Activated T-helper 9 cell treated with anti-CD3 and anti-CD28 coated beads, Interleukin-2, amount 50 U/mL, for 16 hours (primary cell): Measurements from ENCODE around the gene TINAGL1.

Experiments used
- DNase-seq: peaks from one replicate; pipeline ENCODE4 v3.0.0-alpha.2; 2020; ENCODE audit warnings: low read depth

TINAGL1 gene, protein sequence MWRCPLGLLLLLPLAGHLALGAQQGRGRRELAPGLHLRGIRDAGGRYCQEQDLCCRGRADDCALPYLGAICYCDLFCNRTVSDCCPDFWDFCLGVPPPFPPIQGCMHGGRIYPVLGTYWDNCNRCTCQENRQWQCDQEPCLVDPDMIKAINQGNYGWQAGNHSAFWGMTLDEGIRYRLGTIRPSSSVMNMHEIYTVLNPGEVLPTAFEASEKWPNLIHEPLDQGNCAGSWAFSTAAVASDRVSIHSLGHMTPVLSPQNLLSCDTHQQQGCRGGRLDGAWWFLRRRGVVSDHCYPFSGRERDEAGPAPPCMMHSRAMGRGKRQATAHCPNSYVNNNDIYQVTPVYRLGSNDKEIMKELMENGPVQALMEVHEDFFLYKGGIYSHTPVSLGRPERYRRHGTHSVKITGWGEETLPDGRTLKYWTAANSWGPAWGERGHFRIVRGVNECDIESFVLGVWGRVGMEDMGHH

DNA sequence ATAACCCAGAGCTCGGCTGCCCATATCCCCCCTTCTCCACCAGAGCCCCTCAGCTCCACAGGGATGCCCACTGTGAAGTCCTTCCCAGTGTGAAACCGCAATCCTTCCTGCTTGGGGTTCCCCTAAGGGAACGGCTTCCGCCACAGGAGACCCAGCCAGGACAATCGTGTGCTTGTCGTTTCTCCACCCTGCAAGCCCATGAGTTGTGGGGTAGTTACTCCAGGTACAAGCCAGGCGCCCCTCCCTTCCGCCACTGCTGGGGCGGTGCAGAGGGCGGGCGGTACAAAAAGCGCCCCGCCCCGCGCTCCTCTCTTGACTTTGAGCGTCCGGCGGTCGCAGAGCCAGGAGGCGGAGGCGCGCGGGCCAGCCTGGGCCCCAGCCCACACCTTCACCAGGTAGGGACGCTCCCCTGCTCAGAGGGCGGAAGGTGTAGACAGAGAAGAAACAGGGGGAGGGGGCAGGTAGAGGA lies at the start of gene TINAGL1:
Gene TINAGL1 (plus strand): TSS at position 315 of the 469 bp plus-strand sequence. CDS start 634 bp downstream, outside the sequence.
- no peak for DNase-seq

DNA sequence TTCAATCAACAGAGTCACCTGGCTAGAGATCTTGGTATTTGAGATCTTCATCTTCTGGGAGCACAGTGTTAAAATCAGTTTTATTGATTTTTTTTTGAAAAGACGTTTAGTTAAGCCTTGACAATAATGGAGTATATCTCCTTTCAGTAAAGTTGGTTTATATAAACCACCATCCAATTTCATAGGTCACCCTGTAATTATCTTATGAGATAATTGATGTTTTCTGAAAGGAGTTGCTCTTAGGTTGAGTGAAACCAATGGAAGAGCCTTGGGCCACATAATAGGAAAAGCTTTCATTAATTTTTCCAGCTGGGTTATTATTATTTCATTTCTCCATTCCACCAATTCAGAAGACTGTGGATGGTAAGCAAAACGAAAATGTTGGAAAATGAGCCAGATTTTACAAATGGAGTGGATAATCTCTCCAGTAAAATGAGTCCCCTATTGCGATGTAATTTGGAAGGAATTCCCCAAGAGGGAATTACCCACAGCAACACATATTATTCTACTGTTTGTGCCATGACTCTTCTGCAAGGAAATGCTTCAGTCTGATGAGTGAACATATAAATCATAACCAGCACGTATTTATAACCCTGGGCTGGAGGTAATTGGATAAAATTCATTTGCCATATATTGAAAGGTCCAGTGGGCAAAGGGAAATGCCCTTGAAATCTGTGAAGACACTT lies 46.2 kb upstream of the TINAGL1 start:
- no peak for DNase-seq

DNA sequence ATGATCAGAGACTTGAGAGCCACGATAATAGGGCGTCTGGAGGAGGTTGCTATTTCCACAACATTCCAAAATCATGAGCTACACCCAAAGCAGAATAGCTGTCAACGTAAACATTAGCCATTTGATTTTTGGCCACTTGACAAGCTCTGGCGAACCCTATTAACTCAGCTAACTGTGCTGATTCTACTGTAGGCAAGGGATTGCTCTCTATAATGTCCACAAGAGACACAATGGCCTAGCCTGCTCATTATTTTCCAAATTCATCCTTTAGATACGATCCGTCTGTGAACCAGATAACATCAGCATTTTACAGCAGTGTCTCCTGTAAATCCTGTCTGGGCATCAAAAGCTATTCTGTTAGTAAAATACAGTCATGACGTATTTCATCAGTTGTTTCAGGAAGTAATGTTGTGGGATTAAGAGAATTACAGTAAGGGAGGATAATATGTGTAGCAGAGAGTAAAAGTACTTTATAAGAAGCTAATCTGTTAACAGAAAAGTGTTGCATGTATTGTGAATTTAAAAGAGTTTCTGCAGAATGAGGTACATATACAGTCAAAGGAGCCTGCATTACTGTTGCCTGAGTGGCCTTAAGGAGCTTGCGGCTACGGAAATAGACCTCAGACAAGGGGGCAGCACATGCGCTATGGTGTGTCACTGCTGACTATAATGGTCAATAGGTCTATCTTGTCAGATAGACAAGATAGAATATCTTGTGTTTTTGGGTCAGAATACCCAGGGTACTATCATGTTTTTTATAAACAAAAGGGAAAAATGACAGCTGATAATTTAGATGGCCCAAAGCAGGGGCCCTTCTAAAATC lies 44.9 kb upstream of the TINAGL1 start:
- no peak for DNase-seq

DNA sequence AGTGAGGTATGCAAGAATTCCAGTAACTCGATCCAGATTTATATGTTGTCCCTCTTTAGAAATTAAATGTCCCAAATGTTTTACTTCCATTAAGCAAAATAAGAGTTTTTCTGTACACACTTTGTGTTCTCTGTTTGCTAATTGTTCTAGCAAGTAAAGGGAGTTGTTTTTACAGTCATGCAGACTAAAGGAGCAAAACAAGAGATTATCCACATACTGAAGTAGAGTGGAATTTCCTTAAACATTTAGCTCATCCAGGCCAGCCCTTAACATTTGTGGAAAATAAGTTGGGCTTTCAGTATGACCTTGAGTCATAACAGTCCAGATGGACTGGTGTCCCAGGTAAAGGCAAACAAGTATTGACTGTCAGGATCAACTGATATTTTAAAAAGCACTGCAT lies 44.1 kb upstream of the TINAGL1 start:
- no peak for DNase-seq

DNA sequence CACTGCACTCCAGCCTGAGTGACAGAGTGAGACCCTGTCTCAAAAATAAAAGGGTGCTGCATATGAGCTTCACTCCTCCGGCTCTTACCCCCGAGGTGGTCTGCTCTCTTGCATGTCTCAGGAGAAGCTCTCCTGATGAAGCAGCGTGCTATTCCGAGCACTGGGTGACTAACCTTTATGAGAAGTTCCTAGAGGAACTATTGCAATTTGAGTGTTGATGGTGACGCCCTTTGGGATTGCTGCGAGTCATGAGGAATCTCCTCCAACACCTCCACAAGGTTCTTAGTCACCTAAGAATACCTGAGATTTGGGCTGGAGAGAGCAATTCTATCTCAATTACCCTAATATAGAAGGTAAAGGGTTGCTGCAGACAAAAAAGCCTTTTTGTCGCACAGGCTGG lies 40.8 kb upstream of the TINAGL1 start:
- no peak for DNase-seq

DNA sequence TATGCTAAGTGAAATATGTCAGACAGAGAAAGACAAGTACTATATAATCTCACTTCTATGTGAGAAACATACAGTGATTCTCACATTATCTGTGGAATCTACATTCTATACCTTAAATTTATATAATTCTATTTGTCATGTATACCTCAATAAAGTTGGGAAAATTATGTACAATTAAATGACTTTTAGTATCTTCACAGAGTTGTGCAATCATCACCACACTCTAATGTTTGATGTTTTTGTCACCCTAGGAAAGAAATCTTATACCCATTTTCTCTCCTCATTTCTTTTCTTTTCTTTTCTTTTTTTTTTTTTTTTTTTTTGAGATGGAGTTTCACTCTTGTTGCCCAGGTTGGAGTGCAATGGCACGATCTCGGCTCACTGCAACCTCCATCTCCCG lies 37.0 kb upstream of the TINAGL1 start:
- no peak for DNase-seq

DNA sequence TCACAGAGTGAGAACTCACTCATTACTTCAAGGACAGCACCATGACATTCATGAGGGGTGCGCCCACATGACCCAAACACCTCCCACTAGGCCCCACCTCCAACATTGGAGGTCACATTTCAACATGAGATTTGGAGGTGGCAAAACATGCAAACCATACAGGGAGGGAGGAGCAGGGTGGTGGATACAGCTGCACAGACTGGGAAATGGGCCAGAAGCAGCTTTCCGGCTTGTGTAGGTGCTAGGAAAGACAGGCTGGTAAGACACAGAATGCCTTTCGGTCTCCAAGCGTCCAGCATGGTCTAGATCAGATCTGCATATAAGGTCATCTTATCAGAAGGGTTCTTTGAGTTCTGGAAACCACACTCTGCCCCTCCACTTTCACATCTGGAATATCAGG lies 35.1 kb upstream of the TINAGL1 start:
- no peak for DNase-seq

DNA sequence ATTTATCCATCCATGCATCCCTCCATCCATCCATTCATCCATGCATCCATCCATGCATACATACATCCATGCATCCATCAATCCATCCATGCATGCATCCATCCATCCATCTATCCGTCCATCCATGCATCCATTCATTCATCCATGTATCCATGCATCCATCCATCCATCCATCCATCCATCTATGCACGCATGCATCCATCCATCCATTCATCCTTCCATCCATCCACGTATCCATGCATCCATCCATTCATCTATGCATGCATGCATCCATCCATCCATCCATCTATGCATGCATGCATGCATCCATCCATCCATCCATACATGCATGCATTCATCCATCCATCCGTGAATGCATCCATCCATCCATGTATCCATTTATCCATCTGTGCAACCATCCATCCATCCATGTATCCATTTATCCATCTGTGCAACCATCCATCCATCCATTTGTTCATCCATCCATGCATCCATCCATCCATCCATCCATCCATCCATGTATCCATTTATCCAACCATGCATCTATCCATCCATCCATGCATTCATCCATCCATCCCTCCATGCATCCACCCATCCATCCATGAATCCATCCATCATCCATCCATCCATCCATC lies 30.3 kb upstream of the TINAGL1 start:
- no peak for DNase-seq

DNA sequence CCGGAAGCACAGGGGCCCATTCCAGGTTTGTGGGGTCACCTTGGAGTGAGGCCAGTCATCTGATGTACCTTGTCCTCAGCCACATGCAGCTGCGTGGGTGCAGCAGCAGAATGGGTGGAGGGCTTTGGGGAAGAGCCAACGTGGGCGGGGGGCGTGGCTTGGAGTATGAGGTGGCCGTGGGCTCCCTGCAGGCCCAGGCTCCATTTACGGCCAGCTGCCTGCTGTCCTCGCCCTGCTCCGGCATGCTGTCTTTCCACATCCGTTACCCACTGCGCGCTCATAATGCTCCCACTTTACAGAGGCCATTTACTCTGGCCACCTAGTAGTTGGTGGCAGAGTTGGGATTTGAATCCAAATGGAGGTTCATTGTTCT lies 27.8 kb upstream of the TINAGL1 start:
- no peak for DNase-seq

DNA sequence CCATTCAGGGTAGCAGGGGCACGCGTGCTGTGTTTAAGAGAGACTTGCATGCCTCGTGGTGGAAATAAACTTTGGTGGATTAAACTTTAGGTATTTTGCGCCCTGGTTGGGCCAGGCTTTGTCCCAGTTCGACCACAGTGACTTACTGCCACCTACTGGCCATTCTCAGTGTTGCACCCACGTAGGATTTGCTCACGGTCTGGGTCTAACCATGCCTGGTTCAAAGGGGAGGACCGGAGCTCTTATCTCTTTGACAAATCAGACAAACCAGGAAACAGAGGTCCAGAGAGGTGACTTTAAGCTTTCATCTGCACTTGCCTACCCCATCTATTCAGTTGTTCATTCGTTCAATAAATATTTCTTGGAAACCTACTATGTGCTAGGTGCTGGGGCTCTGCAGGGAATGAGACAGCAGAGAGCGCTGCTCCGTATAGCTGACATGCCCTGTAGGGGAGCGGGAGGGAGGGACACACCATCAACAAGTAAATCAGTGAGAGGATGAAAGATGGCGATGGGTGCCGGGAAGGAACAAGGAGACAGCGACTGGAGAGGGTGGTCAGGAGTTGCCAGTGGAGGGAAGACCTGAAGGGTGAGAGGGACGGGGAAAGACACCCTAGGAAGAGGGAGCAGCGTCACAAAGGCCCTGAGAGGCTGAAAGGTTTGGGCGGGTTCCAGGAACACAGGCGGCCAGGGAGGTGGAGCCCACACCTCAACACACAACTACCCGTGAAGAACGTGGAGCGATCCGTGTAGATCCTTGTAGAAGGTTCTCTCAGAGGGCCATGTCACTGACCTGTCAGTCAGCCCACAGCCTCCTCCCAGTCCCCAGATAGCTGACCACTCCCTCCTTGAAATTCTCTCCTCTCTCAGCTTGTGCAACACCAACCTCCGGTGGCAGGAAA lies 27.2 kb upstream of the TINAGL1 start:
- peak; percentile 74 for DNase-seq

DNA sequence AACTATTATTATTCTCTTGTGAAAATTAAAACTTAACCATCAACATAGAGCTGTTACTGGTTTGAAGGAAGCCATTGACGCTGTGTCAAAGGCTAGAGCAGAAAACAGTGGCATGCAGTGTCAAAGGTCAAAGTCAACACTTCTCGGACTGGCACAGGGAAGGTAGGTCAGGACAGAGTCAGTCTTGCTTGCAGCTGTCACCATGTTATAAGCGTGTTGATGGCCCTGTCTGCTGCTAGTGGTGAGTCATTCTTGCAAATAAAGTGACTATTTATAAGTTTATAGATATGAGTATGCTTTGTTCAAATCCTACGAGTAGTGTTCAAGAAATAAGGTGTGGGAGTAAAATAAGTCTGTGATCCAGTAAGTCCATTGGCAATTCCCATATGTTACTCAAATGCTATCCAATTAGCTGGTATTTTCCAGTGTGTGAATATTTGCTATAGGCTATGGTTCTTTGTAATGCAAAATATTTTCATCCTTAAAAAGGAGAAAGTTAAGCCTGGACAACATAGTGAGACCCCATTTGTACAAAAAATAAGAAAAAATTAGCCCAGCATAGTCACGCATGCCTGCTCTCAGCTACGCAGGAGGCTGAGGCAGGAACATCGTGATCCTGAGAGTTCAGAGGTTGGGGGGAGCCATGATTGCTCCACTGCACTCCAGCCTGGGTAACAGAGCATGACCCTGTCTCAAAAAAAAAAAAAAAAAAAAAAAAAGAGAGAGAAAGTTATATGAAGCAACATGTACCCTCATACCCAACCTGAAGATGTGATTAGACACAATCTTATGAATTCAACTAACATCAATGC lies 26.3 kb upstream of the TINAGL1 start:
- DNase-seq, result no peak

DNA sequence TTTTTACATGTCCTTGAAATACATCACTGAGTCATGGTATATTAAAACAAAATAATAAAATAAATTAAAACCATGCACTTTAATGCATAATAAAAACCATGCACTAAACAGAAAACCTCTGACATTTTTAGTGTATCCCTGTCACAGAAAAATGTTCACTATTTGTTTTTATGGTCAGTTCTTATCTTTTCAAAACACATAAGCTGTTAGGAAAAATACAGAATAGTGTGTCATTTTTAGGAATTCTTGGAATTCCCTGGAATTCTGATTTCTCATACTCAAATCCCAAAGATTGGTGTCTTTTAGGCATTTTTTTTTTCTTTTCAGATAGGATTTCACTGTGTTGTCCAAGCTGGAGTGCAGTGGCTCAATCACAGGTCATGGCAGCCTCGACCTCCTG lies 25.1 kb upstream of the TINAGL1 start:
- DNase-seq, result no peak

DNA sequence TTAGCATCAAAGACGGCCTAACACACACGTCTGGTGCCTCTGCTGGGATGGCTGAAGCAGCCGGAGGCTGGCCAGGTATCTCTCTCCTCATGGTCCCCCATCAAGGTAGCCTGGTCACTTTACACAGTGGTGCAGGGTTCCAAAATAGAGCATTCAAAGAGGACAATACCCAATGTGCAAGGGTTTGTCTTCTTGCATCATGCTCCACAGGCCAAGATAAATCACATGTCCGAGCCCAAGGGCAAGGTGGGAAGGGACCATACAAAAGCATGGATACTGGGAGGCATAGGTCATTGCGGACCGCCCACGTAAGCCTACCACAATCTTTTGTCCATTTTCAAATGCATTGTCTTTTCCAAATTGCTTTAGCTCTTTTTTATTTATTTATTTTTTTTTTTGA lies 23.8 kb upstream of the TINAGL1 start:
- DNase-seq, result no peak

DNA sequence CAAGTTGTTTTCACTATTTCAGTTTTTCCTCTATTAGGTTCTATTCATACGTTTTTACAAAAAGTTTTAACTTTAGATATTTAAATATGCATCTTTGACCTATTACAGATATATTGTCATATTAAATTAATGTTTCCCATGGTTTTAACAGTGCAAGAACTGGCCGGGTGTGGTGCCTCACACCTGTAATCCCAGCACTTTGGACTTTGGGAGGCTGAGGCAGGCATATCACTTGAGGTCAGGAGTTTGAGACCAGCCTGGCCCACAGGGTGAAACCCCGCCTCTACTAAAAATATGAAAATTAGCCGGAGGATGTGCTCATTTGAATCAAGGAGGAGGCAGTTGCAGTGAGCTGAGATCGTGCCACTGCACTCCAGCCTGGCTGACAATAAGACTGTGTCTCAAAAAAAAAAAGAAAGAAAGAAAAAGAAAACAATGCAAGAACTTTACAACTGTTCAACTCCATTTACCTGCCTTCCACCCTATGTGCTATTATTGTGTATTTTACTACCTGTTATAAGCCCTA lies 19.8 kb upstream of the TINAGL1 start:
- no peak for DNase-seq

DNA sequence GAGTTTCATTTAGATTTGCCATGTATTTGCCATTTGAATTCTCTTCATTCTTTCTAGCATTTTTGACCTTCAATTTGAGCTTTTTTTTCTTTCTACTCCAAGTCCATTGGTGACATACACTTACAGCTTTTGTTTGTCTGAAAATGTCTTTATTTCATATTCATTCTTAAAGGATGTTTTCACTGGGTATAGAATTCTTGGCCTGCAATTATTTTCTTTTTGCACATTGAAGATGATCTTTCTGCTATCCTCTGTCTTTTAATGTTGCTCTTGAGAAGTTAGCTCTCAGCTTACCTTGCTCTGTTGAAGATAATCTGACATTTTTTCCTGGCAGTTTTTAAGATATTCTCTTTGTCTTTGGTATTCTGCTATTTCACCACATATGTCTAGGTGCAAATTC lies 16.6 kb upstream of the TINAGL1 start:
- DNase-seq, result no peak

DNA sequence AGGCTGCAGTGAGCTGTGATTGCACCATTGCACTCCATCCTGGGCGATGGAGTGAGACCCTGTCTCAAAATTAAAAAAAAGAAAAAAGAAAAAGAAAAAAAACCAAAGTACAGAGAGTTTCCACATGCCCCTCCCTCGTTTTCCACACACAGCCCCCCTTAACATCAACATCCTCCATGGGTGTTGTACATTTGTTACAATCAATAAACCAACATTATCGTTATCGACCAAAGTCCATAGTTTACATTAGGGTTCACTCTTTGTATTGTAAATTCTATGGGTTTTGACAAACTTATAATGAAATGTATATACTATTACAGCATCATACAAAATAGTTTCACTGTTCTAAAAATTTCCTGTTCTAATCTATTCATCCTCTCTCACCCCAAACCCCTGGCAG lies 15.9 kb upstream of the TINAGL1 start:
- no peak for DNase-seq

DNA sequence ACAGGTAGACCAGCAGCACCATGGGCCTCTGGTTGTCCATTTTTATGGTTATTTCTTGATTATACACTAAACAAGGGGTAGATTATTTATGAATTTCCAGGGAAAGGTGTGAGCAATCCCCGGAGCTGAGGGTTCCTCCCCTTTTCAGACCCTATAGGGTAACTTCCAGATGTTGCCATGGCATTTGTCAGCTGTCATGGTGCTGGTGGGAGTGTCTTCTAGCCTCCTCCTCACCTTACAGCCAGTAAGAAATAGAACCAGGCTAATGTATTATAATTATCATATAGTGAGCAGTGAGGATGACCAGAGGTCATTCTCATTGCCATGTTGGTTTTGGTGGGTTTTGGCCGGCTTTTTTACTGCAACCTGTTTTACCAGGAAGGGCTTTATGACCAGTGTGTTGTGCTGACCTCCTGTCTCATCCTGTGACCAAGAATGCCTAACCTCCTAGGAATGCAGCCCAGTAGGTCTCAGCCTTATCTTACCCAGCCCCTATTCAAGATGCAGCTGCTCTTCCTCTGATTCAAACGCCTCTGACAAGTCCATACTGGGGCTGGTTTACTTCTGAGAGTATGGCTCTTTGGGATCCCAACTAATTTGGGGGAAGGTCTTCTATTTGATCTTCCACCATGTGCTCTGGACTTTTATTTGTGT lies 13.5 kb upstream of the TINAGL1 start:
- DNase-seq, result no peak

DNA sequence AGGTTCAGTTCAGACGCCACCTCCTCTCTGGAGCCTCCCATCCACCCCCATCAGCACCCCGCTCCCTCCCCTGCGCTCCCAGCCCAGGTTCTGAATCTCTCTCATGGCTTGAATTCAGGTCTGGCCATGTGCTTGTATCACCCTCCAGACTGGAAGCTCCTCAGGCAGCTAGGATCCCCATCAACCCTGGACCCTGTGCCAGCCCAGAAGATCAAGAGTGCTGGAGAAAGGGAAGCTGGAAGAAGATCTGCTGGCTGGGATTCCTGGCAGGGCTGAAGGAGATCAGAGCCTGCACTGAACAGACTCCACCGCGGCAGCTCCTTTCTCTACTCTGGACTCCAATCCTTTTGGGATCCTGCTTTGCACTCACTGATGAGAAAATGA lies 11.7 kb upstream of the TINAGL1 start:
- no peak for DNase-seq

DNA sequence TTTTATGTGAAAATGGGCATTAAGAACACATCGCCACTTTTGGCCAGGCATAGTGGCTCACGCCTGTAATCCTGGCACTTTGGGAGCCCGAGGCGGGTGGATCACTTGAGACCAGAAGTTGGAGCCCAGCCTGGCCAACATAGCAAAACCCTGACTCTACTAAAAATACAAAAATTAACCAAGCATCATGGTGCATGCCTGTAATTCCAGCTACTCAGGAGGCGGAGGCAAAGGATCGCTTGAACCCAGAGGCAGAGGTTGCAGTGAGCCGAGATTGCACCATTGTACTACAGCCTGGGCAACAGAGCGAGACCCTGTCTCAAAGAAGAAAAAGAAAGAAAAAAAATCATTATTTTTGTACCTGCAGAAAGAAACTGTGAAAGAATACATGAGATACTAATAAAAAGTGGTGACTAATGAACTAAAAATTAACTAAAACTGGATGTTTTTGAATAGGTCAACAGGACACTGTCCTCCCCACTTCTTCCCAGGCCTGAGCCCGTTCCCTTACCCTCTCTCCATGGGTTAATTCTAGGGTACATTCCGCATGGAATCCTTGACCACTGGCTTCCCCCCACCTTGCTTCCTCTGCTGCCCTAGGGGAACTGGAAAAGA lies 8.3 kb upstream of the TINAGL1 start:
- DNase-seq, result no peak
